ENCODE measurements around the gene SLC4A3. TPM values are rescaled to one million over a fixed set of nuclear protein-coding genes. Genes with fewer than 3 reads are reported as not detected.

SLC4A3 gene
- polyA plus RNA-seq, 1 of the 3 experiments (the other 2 are of a cell fraction), result 12.3 TPM

DNA sequence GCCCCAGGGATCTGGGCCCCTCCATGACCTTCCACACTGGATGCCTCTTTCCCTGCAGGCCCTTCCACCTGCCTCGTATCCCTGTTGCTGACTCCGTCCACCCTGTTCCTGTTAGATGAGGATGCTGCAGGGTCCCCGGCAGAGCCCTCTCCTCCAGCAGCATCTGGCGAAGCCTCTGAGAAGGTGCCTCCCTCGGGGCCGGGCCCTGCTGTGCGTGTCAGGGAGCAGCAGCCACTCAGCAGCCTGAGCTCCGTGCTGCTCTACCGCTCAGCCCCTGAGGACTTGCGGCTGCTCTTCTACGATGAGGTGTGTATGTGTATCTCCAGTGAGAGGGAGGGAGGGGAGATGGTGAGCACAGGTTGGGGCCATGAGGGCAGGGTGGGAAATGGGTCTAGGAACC is 12.4 kb upstream of the SLC4A3 start (continued):
- no peak for TF ChIP-seq EZH2phosphoT487 (IDR thresholded peaks at IDR 0.05; ENCODE audit: borderline replicate concordance, low read depth)
- TF ChIP-seq FOSL2 (IDR thresholded peaks at IDR 0.05; ENCODE audit: borderline replicate concordance, low read depth), result no peak
- TF ChIP-seq, protein P1, sequence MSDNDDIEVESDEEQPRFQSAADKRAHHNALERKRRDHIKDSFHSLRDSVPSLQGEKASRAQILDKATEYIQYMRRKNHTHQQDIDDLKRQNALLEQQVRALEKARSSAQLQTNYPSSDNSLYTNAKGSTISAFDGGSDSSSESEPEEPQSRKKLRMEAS (IDR thresholded peaks at IDR 0.05; ENCODE audit: low read depth), result no peak
- no peak for TF ChIP-seq FOXJ3 (CRISPR knock-in tag; IDR thresholded peaks at IDR 0.05)
- no peak for TF ChIP-seq TCF12 (IDR thresholded peaks at IDR 0.05)
- no peak for TF ChIP-seq TAF1 (IDR thresholded peaks at IDR 0.05; ENCODE audit: borderline replicate concordance, low read depth, low read length)

DNA sequence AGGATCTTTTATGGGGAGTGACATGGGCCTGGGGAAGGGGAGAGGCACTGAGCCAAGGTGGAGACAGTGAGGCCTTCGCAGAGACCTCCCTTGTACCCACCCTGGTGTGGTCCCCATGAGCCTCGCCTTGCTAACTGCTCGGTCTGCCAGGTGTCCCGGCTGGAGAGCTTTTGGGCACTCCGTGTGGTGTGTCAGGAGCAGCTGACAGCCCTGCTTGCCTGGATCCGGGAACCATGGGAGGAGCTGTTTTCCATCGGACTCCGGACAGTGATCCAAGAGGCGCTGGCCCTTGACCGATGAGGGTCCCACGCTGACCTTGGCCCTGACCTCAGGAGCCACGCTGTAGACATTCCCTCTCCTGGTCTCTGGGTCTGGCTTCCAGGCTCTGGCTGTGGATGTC is 11.5 kb upstream of the SLC4A3 start:
- ChIA-PET POLR2A (interaction anchor here (3.3 kb wide), 1 partner anchor 11 kb away, joined by 11 read pairs; the partner anchor contains the start of gene SLC4A3), CTCF (interaction anchor here (0.9 to 2.4 kb wide), 4 partner anchors 10 to 75 kb away, joined by 4 to 5 read pairs (median 5); no protein-coding TSS in a partner anchor)
- 95% methylated on average over 7 of the region's 12 CpGs for WGBS (ENCODE audit: low lambda C conversion rate)

More for the DNA sequence above, 11.5 kb upstream of the SLC4A3 start:
- Histone ChIP-seq H3K4me2 (no peak overlapping the region), H3K9me3 (no peaks in the 10 kb centered on the region), H4K20me1 (ENCODE audit: insufficient read depth) (no peaks in the 10 kb centered on the region), H2AFZ (ENCODE audit: low read depth) (no peak overlapping the region), H3K36me3 (replicated peaks in 1 of 2; ENCODE audit: control insufficient read depth in 1 of 2, insufficient read depth in 2 of 2, low read length in 1 of 2) (peaks cover 0 to 23% of the 10 kb centered on the region in 2 experiments), H3K27me3 (ENCODE audit: insufficient read depth) (no peaks in the 10 kb centered on the region), H3F3A (replicated peaks; ENCODE audit: insufficient read depth) (no peaks in the 10 kb centered on the region), H3K27ac (ENCODE audit: low read depth in 2 of 2, low read length in 1 of 2) (no peak overlapping the region), H3K9ac (no peak overlapping the region), H3K79me2 (ENCODE audit: insufficient read depth) (no peaks in the 10 kb centered on the region), H3K4me1 (ENCODE audit: control insufficient read depth in 1 of 2, insufficient read depth in 2 of 2, low read depth in 1 of 2, low read length in 1 of 2) (peaks cover 0 to 9% of the 10 kb centered on the region in 2 experiments; a peak in 1 of 4 replicates), H3K9me2 (no peaks in the 10 kb centered on the region), H3K4me3 (ENCODE audit: low read depth in 2 of 2, low read length in 1 of 2) (no peak overlapping the region)
- TF ChIP-seq TAF1 (IDR thresholded peaks at IDR 0.05; ENCODE audit: borderline replicate concordance, low read depth, low read length) (no peak), RXRA (IDR thresholded peaks at IDR 0.05; ENCODE audit: borderline replicate concordance, low read depth) (no peak), RAD21 (IDR thresholded peaks at IDR 0.05; ENCODE audit: low read length) (no peak), EZH2phosphoT487 (IDR thresholded peaks at IDR 0.05; ENCODE audit: borderline replicate concordance, low read depth) (no peak), CHD2 (IDR thresholded peaks at IDR 0.05; ENCODE audit: low read length, partially characterized antibody) (no peak), FOXM1 (IDR thresholded peaks at IDR 0.05; ENCODE audit: low read depth) (no peak), RFX5 (IDR thresholded peaks at IDR 0.05; ENCODE audit: low read length) (no peak), TEAD4 (IDR thresholded peaks at IDR 0.05; ENCODE audit: borderline replicate concordance, insufficient read depth) (no peak), YY1 (IDR thresholded peaks at IDR 0.05; ENCODE audit: low read depth) (no peak), ELF1 (IDR thresholded peaks at IDR 0.05) (no peak), GABPA (IDR thresholded peaks at IDR 0.05; ENCODE audit: low read depth) (no peak), TCF12 (IDR thresholded peaks at IDR 0.05) (no peak), SMC3 (IDR thresholded peaks at IDR 0.05; ENCODE audit: low read depth, low read length) (no peak), NRF1 (IDR thresholded peaks at IDR 0.05; ENCODE audit: low read depth, low read length) (no peak), JUND (IDR thresholded peaks at IDR 0.05) (no peak)
- TF ChIP-seq, protein P2, sequence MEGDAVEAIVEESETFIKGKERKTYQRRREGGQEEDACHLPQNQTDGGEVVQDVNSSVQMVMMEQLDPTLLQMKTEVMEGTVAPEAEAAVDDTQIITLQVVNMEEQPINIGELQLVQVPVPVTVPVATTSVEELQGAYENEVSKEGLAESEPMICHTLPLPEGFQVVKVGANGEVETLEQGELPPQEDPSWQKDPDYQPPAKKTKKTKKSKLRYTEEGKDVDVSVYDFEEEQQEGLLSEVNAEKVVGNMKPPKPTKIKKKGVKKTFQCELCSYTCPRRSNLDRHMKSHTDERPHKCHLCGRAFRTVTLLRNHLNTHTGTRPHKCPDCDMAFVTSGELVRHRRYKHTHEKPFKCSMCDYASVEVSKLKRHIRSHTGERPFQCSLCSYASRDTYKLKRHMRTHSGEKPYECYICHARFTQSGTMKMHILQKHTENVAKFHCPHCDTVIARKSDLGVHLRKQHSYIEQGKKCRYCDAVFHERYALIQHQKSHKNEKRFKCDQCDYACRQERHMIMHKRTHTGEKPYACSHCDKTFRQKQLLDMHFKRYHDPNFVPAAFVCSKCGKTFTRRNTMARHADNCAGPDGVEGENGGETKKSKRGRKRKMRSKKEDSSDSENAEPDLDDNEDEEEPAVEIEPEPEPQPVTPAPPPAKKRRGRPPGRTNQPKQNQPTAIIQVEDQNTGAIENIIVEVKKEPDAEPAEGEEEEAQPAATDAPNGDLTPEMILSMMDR (IDR thresholded peaks at IDR 0.05), result no peak
- TF ChIP-seq, protein P3, sequence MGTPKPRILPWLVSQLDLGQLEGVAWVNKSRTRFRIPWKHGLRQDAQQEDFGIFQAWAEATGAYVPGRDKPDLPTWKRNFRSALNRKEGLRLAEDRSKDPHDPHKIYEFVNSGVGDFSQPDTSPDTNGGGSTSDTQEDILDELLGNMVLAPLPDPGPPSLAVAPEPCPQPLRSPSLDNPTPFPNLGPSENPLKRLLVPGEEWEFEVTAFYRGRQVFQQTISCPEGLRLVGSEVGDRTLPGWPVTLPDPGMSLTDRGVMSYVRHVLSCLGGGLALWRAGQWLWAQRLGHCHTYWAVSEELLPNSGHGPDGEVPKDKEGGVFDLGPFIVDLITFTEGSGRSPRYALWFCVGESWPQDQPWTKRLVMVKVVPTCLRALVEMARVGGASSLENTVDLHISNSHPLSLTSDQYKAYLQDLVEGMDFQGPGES (IDR thresholded peaks at IDR 0.05; ENCODE audit: low read depth, low read length), result no peak
- TF ChIP-seq, protein P4, sequence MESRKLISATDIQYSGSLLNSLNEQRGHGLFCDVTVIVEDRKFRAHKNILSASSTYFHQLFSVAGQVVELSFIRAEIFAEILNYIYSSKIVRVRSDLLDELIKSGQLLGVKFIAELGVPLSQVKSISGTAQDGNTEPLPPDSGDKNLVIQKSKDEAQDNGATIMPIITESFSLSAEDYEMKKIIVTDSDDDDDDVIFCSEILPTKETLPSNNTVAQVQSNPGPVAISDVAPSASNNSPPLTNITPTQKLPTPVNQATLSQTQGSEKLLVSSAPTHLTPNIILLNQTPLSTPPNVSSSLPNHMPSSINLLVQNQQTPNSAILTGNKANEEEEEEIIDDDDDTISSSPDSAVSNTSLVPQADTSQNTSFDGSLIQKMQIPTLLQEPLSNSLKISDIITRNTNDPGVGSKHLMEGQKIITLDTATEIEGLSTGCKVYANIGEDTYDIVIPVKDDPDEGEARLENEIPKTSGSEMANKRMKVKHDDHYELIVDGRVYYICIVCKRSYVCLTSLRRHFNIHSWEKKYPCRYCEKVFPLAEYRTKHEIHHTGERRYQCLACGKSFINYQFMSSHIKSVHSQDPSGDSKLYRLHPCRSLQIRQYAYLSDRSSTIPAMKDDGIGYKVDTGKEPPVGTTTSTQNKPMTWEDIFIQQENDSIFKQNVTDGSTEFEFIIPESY (IDR thresholded peaks at IDR 0.05; ENCODE audit: borderline replicate concordance, low read depth), result no peak
- TF ChIP-seq, protein P1 (IDR thresholded peaks at IDR 0.05; ENCODE audit: low read depth), result no peak
- TF ChIP-seq, protein P5, sequence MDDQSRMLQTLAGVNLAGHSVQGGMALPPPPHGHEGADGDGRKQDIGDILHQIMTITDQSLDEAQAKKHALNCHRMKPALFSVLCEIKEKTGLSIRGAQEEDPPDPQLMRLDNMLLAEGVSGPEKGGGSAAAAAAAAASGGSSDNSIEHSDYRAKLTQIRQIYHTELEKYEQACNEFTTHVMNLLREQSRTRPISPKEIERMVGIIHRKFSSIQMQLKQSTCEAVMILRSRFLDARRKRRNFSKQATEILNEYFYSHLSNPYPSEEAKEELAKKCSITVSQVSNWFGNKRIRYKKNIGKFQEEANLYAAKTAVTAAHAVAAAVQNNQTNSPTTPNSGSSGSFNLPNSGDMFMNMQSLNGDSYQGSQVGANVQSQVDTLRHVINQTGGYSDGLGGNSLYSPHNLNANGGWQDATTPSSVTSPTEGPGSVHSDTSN (IDR thresholded peaks at IDR 0.05), result no peak
- DNase-seq, result no peak
